Epithelial cell of proximal tubule (primary cell): ENCODE results near the gene PHPT1. TPM values are rescaled to one million over a fixed set of nuclear protein-coding genes. Genes with fewer than 3 reads are reported as not detected.

Source experiments
- DNase-seq: peaks from one replicate; pipeline ENCODE4 v3.0.0-alpha.2; 2011; ENCODE audit warnings: low read depth
- H3K4me3 ChIP-seq: 2 replicates; pipeline ENCODE4 v1.5.1; 2011; ENCODE audit warnings: low read depth, mild to moderate bottlenecking, low read length
- CTCF ChIP-seq: conservative IDR thresholded peaks from 2 replicates; pipeline ENCODE4 v1.5.1; 2012; ENCODE audit warnings: low read depth, mild to moderate bottlenecking, low read length
- total RNA-seq: library from RNA; depleted of rRNA; stranded (reverse); fragments of >200 nt; gene quantifications from 2 replicates; pipeline ENCODE4 v1.2.3, GENCODE V29; 2015

The PHPT1 gene
- total RNA-seq, 1 donor from 2014 or later: 114 TPM

- no peak for DNase-seq
- no peak overlapping the region for H3K4me3 ChIP-seq
- no peak for TF ChIP-seq CTCF
Measured at GRCh38 chr9:136857581-136858412, 8.6 kb downstream of the PHPT1 start.

GRCh38 chr9:136858452-136858843 lies 9.2 kb downstream of the PHPT1 start:
- no peak for DNase-seq
- no peak for TF ChIP-seq CTCF
- no peak overlapping the region for H3K4me3 ChIP-seq

- H3K4me3 ChIP-seq: no peak overlapping the region
- TF ChIP-seq CTCF: no peak
- DNase-seq: no peak
Measured at GRCh38 chr9:136858844-136859757, 9.9 kb downstream of the PHPT1 start.

- no peak overlapping the region for H3K4me3 ChIP-seq
- DNase-seq: no peak
- no peak for TF ChIP-seq CTCF
Measured at GRCh38 chr9:136860529-136860928, 11.3 kb downstream of the PHPT1 start.

GRCh38 chr9:136860933-136861873 lies 12.0 kb downstream of the PHPT1 start:
- H3K4me3 ChIP-seq: no peak overlapping the region
- no peak for DNase-seq
- no peak for TF ChIP-seq CTCF

- DNase-seq: no peak
- no peak for TF ChIP-seq CTCF
- no peak overlapping the region for H3K4me3 ChIP-seq
Measured at GRCh38 chr9:136861874-136862457, 12.8 kb downstream of the PHPT1 start.
